ENCODE measurements around the gene LRRC63.
"Not testable (repeated sequence)": the region's sequence is repeated elsewhere in the genome, so short reads cannot be mapped to it uniquely, and the experiment has no call there.

Gene LRRC63

DNA sequence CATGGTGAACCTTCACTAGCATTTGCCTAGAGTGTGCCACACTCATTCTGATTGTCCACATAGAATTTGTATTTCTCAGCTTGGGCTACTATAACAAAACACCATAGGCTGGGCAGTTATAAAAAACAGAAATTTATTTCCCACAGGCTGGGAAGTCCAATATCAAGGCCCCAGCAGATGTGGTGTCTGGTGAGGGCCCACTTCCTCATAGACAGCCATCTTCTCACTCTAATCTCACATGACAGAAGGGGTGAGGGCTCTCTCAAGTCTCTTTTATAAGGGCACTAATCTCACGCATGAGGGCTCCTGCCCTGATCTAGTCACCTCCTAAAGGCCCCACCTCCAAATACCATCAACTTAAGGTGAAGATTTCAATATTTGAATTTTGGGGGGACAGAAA lies 53.6 kb downstream of the LRRC63 start:
- no peak for DNase-seq (ENCODE audit: low read depth)

DNA sequence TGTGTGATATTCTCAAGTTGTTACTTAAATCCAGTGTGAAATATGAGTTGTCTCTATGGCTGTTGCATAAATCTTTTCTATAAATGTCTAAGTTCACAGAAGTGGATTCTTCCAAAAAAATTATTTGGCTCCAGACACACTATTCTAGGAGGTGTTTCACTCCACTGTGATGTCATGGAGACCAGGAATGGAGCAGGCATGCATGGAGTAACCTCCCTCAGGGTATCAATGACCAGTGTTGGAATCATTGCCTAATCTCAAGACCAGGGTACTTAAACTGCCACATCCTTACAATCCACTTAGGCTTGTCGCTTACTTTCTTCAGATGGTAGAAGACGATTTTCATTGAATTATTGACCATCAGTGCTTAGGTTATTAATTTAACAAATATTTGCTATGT lies 55.4 kb downstream of the LRRC63 start:
- no peak for DNase-seq (ENCODE audit: low read depth)

DNA sequence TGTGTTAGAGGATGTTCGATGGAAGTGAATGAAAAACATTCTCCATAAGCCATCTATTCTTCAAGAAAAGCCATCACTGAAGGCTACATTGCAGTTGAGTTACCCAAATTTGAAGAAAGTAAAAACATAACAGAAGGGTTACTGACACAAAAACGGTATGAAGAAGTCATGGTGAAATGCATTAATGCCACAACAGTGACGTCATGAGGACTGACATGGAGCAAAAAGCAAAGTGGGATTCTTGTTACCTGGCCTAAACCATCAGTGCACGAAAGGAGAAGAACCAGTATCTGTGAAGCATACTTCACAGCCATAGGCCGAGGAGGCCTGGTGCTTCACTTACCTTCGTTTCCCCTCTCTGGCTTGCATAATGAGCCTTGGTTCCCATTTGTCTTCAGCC lies 58.7 kb downstream of the LRRC63 start:
- no peak for DNase-seq (ENCODE audit: low read depth)

DNA sequence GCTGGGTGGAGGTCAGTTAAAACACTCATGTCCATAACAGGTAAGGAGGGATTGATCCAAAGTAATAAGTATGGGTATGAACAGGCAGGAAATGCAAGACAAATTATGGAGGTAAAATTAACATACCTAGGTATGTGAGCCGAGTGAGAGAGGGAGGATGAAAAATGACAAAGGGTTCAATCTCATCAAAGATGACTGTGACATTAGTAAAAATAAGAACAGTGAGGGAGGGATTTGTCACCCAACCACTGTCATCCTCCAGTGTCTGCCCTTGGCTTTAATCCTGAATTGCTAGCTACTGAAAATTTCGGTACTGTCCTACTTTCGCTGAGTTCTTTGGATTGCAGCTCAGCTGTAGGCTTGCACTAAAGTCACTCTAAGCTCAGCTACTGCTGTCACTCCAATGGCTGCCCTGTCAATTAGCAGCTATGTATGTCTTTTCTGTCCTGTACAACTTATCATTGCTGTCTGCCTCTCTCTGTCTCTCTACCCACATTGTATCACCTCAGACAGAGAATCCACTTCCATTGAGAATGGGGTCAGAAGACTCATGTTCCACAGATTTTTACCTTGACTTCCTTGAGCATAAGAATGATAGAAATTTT lies 62.5 kb downstream of the LRRC63 start:
- DNase-seq (ENCODE audit: low read depth): no peak

DNA sequence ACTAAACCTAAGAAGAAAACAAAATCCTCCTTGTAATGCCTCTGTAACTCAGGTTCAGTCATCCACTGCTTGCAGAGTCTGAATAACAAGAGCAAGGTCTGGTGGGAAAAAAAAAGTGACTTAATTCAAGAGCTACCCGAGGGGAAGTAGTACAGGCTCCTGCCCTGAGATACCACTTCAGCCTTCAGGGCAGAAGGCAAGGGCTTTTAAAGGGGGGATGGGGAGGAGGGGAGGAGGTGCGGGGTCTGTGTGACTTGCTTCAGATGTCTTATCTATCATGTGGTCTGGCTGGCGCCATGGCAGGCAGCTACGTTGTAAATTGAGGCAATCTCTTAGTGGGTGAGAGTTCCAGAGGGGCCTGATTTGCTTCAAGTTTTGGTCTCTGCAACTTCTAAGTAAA lies 66.7 kb downstream of the LRRC63 start:
- no peak for DNase-seq (ENCODE audit: low read depth)

DNA sequence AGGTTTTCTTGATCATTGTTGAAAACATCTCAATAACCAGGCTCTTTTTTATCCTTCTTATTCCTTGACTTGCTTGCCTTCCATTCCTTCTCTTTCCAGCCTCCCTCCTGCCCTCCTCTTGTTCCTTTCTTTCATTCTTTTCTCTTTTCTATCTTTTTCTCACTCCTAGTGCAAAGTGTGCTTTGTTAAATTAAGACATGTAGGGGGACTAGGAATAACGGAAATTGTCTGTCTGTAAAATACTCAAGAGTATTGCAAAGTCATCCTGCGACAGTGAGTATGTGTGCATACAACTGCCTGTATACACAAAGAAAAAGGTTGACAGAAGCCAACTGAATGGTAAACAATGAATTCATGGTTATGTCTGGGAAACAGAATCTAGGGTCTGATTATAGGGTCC lies 70.1 kb downstream of the LRRC63 start:
- no peak for DNase-seq (ENCODE audit: low read depth)

DNA sequence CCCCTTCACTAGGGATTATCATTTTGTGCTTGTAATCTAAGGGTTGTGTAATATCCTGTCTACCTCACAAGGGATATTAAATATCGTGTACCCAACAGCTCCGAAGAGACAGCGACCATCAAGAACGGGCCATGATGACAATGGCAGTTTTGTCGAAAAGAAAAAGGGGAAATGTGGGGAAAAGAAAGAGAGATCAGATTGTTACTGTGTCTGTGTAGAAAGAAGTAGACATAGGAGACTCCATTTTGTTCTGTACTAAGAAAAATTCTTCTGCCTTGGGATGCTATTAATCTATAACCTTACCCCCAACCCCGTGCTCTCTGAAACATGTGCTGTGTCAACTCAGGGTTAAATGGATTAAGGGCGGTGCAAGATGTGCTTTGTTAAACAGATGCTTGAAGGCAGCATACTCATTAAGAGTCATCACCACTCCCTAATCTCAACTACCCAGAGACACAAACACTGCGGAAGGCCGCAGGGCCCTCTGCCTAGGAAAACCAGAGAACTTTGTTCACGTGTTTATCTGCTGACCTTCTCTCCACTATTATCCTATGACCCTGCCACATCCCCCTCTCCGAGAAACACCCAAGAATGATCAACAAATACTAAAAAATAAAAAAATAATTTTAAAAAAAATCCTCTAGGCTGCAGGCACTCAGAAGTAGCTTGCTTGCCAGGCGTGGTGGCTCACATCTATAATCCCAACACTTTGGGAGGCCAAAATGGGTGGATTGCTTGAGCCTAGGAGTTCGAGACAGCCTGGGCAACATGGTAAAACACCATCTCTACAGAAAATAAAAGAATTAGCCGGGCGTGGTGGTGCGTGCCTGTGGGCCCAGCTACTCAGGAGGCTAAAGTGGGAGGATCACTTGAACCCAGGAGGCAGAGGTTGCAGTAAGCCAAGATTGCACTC lies 72.4 kb downstream of the LRRC63 start:
- DNase-seq (ENCODE audit: low read depth): not testable (repeated sequence)

DNA sequence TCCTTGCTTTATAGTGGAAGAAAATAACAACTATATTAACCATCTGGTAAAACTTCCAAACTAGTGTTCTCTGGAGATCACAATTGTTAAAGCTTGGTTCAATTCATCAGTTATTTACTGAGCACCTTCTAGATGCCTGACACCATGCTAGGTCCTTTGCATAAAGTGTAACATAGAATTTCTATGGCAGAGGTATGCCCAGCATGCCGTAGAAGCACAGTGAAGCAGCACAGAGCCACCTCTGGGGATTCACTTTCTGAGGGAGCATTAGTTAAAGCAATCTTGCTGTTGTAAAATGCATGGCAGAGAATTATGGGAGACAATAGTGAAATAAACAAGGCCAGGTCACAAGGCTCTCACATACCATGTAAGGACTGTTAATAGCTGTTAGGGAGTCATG lies 75.2 kb downstream of the LRRC63 start:
- no peak for DNase-seq (ENCODE audit: low read depth)

DNA sequence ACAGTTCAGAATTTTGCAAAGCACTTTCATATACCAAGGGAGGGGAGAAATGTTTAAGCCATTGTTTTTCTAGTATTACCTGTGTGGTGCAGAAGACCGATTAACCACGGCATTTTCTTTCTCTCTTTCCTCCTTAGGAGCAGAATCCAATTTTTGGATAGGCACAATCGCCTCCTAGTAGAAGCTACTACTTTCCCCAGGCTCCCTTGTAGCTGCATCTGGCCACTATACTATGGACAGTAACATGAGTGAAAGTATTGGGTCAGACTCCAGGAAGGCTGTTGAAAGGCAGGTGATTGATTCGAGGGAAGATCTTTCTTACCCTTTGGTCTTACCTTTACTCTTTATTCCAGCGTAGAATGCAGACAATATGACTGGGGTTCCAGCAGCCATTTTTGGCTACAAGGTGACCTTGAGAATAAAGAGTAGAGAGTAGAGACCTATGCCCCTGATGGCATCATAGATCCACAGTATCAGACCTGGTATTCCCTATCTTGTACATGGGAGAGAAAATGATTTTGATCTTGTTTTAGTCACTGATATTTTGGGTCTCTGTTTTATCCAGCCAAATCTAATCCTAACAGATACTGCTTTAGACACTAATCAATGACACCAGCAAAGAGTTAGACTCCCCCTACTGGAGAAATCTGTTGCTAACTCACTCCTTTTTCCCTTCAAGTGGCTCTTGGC lies 77.0 kb downstream of the LRRC63 start:
- DNase-seq (ENCODE audit: low read depth): no peak

DNA sequence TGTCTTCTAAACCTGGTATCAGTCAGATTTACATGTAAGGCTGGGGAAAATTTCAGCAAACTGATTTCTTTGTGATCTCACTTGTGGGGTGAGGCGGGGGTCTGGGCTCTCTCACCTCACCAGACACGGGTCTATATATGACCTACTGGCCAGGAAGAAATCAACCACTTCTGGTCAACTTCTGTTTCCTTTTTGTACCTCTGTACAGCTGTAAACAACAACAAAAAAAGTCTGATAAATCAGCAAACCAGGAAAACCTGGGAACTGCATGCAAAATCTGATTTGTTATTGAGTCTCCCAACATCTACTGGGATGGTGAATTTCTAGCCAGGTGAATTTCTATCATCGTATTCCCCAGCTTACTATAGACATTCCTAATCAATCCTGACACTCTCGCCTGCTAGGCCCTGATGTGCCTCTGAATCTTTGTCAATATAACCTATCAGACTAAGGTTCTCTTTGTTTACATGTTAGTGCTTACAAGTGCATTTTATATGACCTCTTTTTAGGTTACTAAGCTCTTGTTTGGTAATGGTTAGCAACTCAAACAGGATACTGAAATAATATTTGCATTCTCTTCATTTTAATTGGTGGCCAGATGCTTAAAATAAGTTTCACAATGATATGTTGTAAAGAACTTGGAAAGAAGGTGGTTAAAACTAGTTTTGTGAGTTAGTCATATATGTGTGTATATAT lies 77.7 kb downstream of the LRRC63 start:
- no peak for DNase-seq (ENCODE audit: low read depth)

DNA sequence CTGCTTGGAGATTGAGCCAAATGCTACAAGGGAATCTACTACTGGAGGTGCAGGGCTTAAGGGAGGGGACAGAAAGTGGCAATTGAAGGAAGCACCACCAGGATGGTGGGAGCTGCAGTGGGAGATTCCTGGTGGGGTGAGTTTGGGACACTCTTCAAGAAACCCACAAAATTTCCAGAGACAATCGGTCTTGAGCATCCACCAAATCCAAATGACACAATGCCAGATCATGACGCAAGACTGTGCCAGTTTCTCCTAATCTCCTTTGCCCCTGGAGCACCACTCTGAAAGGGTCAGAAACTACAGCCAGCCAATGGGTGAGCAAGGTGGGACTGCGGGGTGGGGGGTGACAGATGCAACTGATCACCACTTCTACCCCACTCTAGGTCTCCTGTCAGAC lies 78.7 kb downstream of the LRRC63 start:
- no peak for DNase-seq (ENCODE audit: low read depth)

DNA sequence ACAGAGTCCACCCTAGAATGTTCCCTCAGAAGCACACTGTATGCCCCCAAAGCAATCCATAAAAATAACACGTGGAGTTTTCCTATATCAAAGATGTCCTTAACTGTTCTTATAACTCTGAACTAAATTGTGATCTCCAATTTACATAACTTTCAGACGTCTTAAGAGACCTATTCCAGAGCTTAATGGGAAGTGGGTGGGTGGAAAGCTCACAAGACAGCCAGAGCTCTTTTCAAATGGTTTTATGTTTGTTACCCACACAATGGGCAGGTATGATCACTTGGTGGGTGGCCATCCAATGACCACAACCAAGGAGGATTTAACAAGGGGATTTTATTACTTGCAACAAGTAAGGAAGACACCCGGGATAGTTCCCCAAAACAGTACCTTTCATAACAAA lies 81.7 kb downstream of the LRRC63 start:
- no peak for DNase-seq (ENCODE audit: low read depth)

DNA sequence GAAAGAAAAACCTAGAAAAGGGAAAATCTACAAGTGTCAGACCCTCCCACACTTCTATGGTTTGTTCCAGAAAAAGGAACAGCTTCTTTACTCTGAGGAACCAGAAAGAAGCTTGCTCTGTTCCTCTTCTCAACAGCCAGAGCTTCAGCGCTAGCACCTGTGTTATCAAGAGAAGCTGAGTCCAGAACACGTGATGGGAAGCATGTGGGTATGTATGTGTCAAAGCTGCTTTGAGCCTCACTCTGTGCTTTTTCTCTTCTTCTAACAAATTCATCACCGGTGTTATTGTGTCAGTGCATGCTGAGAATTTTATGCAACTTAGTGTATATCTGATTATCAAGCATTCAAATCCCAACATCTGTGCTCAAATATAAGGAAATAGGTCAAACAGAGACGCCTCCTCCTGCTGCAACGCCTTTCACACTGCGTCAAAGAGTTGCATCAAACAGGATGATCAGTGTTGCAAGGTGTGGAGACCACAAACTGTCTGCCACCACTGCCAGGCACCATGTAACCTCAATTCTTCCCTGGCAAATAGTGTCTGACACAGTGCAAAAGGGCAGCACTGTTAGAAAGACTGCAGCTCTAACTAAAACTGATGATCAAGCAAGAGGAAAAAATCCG lies 83.9 kb downstream of the LRRC63 start:
- DNase-seq (ENCODE audit: low read depth): peak; percentile 15

DNA sequence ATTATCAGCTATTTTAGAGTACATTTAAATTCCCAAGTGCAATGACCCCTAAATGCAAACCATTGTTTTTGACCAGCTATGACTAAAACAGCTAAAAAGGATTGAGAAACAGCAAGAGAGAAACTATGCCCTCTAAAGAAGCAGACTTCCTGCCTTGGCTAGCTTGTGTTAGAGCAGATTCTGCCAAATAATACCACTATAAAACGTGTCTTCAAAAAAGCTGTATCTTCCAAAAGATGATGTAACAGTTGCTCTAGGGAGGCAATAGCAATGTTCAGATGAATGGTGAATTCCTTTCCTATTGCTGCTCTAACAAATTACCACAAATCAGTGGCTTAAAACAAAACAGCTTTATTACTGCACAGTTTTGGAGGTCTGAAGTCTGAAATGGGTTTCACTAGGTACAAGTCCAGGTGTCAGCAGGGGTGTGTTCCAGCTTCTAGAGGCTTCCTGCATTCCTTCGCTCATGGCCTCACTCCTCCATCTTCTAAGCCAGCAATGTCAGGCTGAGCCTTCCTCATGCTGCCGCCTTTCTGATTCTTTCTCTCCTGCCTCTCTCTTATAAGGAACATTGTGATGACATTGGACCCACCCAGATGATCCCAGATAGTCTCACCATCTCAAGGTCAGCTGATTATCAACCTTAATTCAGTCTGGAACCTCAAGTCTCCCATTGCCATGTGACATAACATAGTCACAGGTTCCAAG lies 84.5 kb downstream of the LRRC63 start:
- no peak for DNase-seq (ENCODE audit: low read depth)

DNA sequence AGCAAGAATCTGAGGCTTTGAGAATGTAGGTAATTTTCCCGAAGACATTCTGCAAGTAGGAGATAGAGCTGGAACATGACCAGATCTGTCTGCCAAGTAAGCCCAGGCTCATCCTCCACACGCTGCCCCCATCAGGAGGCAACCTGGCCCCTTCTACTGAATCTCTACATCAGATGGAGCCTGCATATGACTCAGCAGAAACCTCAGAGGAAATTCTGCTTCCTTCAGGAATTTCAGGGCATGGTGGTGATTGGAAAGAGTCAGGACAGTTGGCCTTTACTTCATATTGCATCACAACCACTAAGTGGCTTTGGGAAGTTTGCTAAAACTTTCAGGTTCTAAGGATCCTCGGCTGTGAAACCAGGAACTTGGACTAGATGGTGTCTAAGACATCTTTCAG lies 85.2 kb downstream of the LRRC63 start:
- no peak for DNase-seq (ENCODE audit: low read depth)

DNA sequence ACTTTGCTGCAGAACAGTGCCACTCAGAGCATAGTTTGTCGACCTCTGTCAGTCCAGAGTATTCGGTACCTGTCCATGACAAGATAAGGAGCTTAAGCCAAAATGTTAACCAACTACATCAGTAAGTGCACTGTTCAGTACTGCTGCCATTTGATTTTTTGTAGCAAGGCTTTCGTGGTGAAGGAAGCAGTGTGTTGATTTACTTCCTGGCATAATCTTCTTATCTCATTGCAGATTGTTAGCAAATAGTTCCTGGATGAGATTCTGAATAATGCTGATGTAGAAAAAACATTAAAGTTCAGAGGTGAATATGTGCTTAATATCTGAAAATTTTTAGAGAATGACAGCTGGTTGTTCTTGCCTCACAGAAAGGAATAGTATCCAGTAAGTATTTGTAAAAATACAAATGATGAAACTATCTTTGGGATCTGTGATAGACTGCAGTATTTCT lies 85.7 kb downstream of the LRRC63 start:
- no peak for DNase-seq (ENCODE audit: low read depth)

DNA sequence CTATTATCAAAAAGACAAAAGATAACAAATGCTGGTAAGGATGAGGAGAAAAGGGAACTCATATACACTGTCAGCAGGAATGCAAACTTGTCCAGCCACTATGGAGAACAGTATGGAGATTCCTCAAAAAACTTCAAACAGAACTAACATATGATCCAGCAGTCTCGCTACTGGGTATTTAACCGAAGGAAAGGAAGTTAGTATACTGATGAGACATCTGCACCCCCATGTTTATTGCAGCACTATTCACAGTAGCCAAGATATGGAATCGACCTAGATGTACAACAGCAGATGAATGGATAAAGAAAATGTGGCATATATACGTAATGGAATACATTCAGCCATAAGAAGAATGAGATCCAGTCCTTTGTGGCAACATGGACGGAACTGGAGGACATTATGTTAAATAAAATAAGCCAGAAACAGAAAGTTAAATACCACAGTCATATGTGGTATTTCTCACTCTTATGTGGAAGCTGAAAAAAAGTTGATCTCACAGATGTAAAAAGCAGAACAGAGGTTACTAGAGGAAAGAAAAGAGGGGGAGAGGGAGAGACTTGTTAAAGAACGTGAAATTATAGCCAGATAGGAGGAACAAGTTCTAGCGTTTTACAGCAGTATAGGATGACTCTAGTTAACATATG lies 92.1 kb downstream of the LRRC63 start:
- DNase-seq (ENCODE audit: low read depth): no peak

DNA sequence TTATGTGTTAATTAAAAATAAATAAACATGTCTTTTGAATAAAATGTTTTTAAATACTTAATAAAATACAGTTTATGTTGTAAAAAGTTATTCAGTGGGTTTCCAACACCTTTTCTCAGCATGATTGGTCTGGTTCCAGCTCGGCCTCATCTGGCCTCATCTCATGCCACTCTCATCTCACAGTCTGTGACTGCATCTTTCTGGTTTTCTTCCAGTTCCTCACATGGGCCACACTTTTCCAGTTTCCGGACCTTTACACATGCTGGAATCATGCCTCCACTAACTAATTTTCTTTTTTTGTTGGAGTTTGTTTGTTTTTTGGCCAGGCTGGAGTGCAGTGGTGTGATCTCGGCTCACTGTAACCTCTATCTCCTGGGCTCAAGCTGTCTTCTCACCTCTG lies 92.8 kb downstream of the LRRC63 start:
- DNase-seq (ENCODE audit: low read depth): no peak

DNA sequence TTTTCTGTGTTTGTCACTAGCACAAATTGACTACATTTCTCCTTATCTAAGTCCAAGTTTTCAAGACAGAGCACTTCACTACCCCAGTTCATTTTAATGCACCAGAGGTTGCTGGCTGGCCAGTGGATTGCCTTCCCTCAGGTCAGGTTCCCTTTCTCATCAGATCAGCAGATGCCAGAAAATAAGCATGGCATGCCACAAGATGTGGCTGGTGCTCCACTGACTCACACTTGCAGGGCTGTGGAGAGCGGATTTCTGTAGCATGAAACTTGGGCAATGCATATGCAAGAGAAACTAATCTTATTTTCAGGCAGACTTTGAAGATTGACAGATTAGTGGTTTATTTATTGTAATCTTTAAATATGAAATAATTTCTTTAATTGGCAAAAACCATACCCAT lies 95.8 kb downstream of the LRRC63 start:
- no peak for DNase-seq (ENCODE audit: low read depth)

DNA sequence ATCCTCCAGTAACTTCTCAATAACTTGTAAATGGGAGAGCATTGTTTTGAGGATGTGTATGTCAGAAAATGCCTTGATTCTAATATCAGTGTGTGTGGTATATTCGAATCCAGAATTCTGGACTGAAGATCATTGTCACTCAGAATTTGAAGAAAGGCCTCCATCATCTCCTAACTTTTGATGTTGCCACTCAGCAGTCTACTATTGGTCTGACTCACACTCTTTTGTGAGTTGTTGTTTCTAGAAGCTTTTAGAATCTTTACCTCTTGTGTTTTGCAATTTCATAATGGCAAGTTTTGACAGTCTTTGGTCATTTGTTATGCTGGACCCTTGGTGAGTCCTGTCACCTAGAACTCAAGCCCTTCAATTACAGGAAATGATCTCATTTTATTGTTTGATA lies 98.3 kb downstream of the LRRC63 start:
- no peak for DNase-seq (ENCODE audit: low read depth)

DNA sequence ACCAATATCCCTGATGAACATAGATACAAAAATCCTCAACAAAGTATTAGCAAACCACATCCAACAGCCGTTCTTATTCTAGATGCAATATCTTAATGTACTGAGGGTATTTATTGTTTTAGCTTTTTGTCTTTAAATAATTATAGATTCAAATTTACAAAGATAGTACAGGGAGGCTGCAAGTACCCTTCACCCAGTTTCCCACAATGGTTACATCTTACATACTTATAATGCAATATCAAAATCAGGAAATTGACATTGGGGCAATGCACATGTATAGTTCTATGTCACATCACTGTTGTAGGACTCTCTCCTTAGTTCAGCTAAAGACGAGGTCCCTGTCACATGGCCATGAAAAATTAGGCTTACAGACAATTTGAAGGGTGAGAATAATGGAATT lies 99.5 kb downstream of the LRRC63 start:
- DNase-seq (ENCODE audit: low read depth): no peak
